Endodermal cell (in vitro differentiated cells): ENCODE data around the gene MTHFD2L. TPM values are rescaled to one million over a fixed set of nuclear protein-coding genes. Genes with fewer than 3 reads are reported as not detected.
"Not testable (repeated sequence)": the region's sequence is repeated elsewhere in the genome, so short reads cannot be mapped to it uniquely, and the experiment has no call there.

Experiments used
- DNase-seq: peaks from one replicate; pipeline ENCODE4 v3.0.0-alpha.2; 2017
- H3K27ac ChIP-seq: 2 replicates; pipeline ENCODE4 v1.5.1; 2013; ENCODE audit warnings: mild to moderate bottlenecking, low read depth, low read length, moderate library complexity
- H3K27me3 ChIP-seq: 2 replicates; pipeline ENCODE4 v1.6.1; 2013; ENCODE audit warnings: mild to moderate bottlenecking, low read length, moderate library complexity; ENCODE audit not compliant: insufficient read depth, control insufficient read depth, poor library complexity, severe bottlenecking
- H3K36me3 ChIP-seq: 2 replicates; pipeline ENCODE4 v1.7.0; 2013; ENCODE audit warnings: mild to moderate bottlenecking, low read length, moderate library complexity; ENCODE audit not compliant: control insufficient read depth, insufficient read depth
- H3K4me1 ChIP-seq: one replicate; pipeline ENCODE4 v1.7.0; 2013; ENCODE audit warnings: low read length; ENCODE audit not compliant: control insufficient read depth, insufficient read depth
- H3K4me3 ChIP-seq: 2 replicates; pipeline ENCODE4 v1.5.1; 2013; ENCODE audit warnings: mild to moderate bottlenecking, low read length, moderate library complexity
- H3K9ac ChIP-seq: 2 replicates; pipeline ENCODE4 v1.6.1; 2013; ENCODE audit warnings: mild to moderate bottlenecking, low read length, moderate library complexity; ENCODE audit not compliant: poor library complexity, severe bottlenecking; ENCODE audit errors: extremely low read depth
- H3K9me3 ChIP-seq: 2 replicates; pipeline ENCODE4 v1.6.1; 2013; ENCODE audit warnings: mild to moderate bottlenecking, low read length, moderate library complexity; ENCODE audit not compliant: control insufficient read depth
- H3K27ac Mint-ChIP-seq: 2 replicates; pipeline ENCODE4 v1.8.0; 2020; ENCODE audit warnings: mixed read lengths
- H3K27me3 Mint-ChIP-seq: 2 replicates; pipeline ENCODE4 v1.8.0; 2021; ENCODE audit warnings: mild to moderate bottlenecking, mixed read lengths; ENCODE audit not compliant: insufficient read depth
- H3K36me3 Mint-ChIP-seq: 2 replicates; pipeline ENCODE4 v1.8.0; 2020; ENCODE audit warnings: low read depth, mixed read lengths
- H3K4me1 Mint-ChIP-seq: 2 replicates; pipeline ENCODE4 v1.8.0; 2020; ENCODE audit warnings: mixed read lengths
- H3K4me3 Mint-ChIP-seq: 2 replicates; pipeline ENCODE4 v1.8.0; 2020; ENCODE audit warnings: mild to moderate bottlenecking, moderate library complexity, mixed read lengths
- H3K9me3 Mint-ChIP-seq: 2 replicates; pipeline ENCODE4 v1.8.0; 2020; ENCODE audit warnings: mild to moderate bottlenecking, mixed read lengths
- WGBS, 2 experiments: methylation state at CpG; one replicate each; pipeline versions ENCODE4 v1.1.5 to v1.1.7; 2013; ENCODE audit warnings: missing lambda C conversion rate in 2 of 2, mixed read lengths in 1 of 2; ENCODE audit not compliant: insufficient coverage in 1 of 2, insufficient read length in 1 of 2; 5-methylcytosine and 5-hydroxymethylcytosine counted together
- total RNA-seq, 2 donors: library from RNA; stranded (reverse); fragmentation: NEBNext Ultra II Directional in 1 of 2; extraction: Animal tissue kit (Norgen Biotek cat#: 25700) in 1 of 2; gene quantifications; 2 replicates in 1 of 2; 3 replicates in 1 of 2; pipeline ENCODE4 v1.2.1, GENCODE V29; 2021
- TF ChIP-seq, protein P1 (sequence below): fragments of 200-600 bp; sonication (generic); conservative IDR thresholded peaks from 2 replicates; pipeline ENCODE4 v1.5.0; 2021; ENCODE audit warnings: antibody characterized with exemption, mild to moderate bottlenecking

Gene MTHFD2L
- total RNA-seq, 2 donors from 2014 or later = 10.4 to 11.5 TPM

DNA sequence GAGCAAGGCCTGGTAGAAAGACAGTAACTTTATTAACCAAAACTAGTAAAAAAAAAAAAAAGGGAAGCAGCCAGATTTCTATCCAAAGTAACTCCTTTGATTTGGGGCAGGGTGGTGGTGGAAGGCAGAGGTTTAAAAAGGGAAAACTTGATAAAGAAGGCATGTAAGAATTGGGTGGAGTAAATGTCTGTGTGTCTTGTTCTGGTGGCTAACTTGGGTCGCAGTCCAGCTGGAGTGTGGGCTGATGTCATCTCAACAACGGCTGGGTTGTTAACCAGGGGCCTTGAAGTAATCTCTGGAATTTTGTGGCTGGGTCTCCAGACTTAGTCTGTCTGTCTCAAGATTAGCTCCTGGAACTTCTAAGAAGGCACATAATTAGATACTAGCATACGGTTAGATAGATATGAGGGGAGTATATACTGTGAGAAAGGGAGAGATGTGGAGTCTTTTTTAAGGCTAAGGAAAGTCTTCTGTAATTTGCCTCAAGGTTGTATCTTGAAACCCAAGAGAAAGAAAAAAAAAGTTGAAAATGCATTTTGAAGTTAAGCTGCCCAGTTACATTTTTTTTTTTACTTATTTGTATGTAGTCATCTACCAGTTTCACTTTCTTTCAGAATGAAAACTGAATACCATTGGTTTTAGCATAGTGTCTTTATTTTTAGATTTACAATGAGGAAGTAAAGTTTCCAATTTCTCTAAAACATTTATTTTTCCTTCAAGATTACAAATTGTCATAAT, 48.3 kb downstream of the MTHFD2L start:
- WGBS, 2 experiments = 80 to 89% methylated on average over 2 to 3 of the region's 3 CpGs
- Histone ChIP-seq H3K4me1 (peaks cover 7% of the 10 kb centered on the region), H3K27me3 (peaks cover 19% of the 10 kb centered on the region)

GRCh38 chr4:74214457-74215159, 56.7 kb downstream of the MTHFD2L start:
- H3K36me3 ChIP-seq, H3K9ac ChIP-seq, H3K27ac ChIP-seq, H3K27ac Mint-ChIP-seq, H3K4me3 Mint-ChIP-seq, H3K4me1 ChIP-seq, H3K36me3 Mint-ChIP-seq, H3K9me3 ChIP-seq, H3K27me3 Mint-ChIP-seq, H3K27me3 ChIP-seq, H3K4me3 ChIP-seq: not testable (repeated sequence)
- Mint-ChIP-seq H3K4me1 (peaks cover 18% of the 10 kb centered on the region), H3K9me3 (peaks cover 18% of the 10 kb centered on the region)
- 82% methylated on average over 2 to 7 of the region's 7 CpGs for WGBS, 2 experiments
- DNase-seq = peak; percentile 70

More for the DNA sequence above, 48.3 kb downstream of the MTHFD2L start:
- no peak overlapping the region for H3K4me3 ChIP-seq
- no peaks in the 10 kb centered on the region for H3K36me3 ChIP-seq
- no peak overlapping the region for H3K9ac ChIP-seq
- Mint-ChIP-seq H3K27me3 (peaks cover 5% of the 10 kb centered on the region), H3K4me3 (no peak overlapping the region), H3K4me1 (peaks cover 41% of the 10 kb centered on the region), H3K9me3 (peaks cover 5% of the 10 kb centered on the region), H3K27ac (no peak overlapping the region), H3K36me3 (peaks cover 6% of the 10 kb centered on the region)
- H3K9me3 ChIP-seq = no peaks in the 10 kb centered on the region
- H3K27ac ChIP-seq = no peak overlapping the region
- TF ChIP-seq, protein P1, sequence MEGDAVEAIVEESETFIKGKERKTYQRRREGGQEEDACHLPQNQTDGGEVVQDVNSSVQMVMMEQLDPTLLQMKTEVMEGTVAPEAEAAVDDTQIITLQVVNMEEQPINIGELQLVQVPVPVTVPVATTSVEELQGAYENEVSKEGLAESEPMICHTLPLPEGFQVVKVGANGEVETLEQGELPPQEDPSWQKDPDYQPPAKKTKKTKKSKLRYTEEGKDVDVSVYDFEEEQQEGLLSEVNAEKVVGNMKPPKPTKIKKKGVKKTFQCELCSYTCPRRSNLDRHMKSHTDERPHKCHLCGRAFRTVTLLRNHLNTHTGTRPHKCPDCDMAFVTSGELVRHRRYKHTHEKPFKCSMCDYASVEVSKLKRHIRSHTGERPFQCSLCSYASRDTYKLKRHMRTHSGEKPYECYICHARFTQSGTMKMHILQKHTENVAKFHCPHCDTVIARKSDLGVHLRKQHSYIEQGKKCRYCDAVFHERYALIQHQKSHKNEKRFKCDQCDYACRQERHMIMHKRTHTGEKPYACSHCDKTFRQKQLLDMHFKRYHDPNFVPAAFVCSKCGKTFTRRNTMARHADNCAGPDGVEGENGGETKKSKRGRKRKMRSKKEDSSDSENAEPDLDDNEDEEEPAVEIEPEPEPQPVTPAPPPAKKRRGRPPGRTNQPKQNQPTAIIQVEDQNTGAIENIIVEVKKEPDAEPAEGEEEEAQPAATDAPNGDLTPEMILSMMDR = no peak
- no peak for DNase-seq

DNA sequence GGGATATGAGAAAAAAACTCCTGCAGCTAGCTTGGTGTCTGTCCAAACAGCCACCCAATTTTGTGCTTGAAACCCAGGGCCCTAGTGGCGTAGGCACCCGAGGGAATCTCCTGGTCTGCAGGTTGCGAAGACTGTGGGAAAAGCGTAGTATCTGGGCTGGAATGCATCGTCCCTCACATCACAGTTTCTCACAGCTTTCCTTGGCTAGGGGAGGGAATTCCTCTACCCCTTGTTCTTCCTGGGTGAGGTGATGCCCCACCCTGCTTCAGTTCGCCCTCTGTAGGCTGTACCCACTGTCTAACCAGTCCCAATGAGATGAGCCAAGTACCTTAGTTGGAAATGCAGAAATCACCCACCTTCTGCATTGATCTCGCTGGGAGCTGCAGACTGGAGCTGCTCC, 57.3 kb downstream of the MTHFD2L start:
- H3K4me1 ChIP-seq, H3K4me3 Mint-ChIP-seq, H3K36me3 ChIP-seq, H3K27me3 Mint-ChIP-seq, H3K4me3 ChIP-seq, H3K9ac ChIP-seq, H3K36me3 Mint-ChIP-seq, H3K27ac ChIP-seq, H3K9me3 ChIP-seq, H3K27me3 ChIP-seq, H3K27ac Mint-ChIP-seq: not testable (repeated sequence)
- Mint-ChIP-seq H3K4me1 (peaks cover 18% of the 10 kb centered on the region), H3K9me3 (peaks cover 18% of the 10 kb centered on the region)
- WGBS, 2 experiments = 94 to 100% methylated on average over 4 to 7 of the region's 7 CpGs
- DNase-seq = peak; percentile 53

- WGBS, 2 experiments = 98% methylated on average over 3 of the region's 3 CpGs; no CpG with 5 or more reads in 1 of the 2 experiments
Observed at GRCh38 chr4:74217365-74217764, 59.4 kb downstream of the MTHFD2L start.

More at GRCh38 chr4:74217365-74217764, 59.4 kb downstream of the MTHFD2L start:
- Mint-ChIP-seq H3K4me3 (no peak overlapping the region), H3K36me3 (no peaks in the 10 kb centered on the region), H3K4me1 (peaks cover 18% of the 10 kb centered on the region), H3K27me3 (no peaks in the 10 kb centered on the region), H3K9me3 (peaks cover 4% of the 10 kb centered on the region), H3K27ac (no peak overlapping the region)
- no peak overlapping the region for H3K4me3 ChIP-seq
- no peak overlapping the region for H3K27ac ChIP-seq
- H3K9me3 ChIP-seq = no peaks in the 10 kb centered on the region
- no peak for DNase-seq
- TF ChIP-seq, protein P1 = no peak
- peaks cover 6% of the 10 kb centered on the region for H3K4me1 ChIP-seq
- no peaks in the 10 kb centered on the region for H3K27me3 ChIP-seq
- no peaks in the 10 kb centered on the region for H3K36me3 ChIP-seq
- H3K9ac ChIP-seq = no peak overlapping the region
